Heart left ventricle (tissue), 16 donors: ENCODE measurements around the gene TAOK3. TPM values are rescaled to one million over a fixed set of nuclear protein-coding genes. Genes with fewer than 3 reads are reported as not detected.

Experiments used
- ATAC-seq, 4 donors: fragments of 200-7000 bp; cut with Tn5 transposase; one replicate each; pipeline ENCODE4 v1.9.1; 2020 to 2022; ENCODE audit warnings: moderate library complexity in 4 of 4, mild to moderate bottlenecking in 3 of 4, moderate number of reproducible peaks in 1 of 4
- DNase-seq, 5 donors: peaks; one replicate each; pipeline ENCODE4 v3.0.0-alpha.2; 2020
- H3K27ac ChIP-seq, 12 donors: fragments of 200-600 bp; sonication (generic) in 4 of 12; one replicate each; pipeline versions ENCODE4 v1.5.0 to v1.8.0; 2016 to 2022; ENCODE audit warnings: mild to moderate bottlenecking in 2 of 12
- H3K27me3 ChIP-seq, 9 donors: fragments of 200-600 bp; sonication (generic) in 2 of 9; one replicate each; pipeline versions ENCODE4 v1.5.1 to v1.8.0; 2016 to 2022; ENCODE audit warnings: mild to moderate bottlenecking in 3 of 9
- H3K36me3 ChIP-seq, 9 donors: fragments of 200-600 bp; sonication (generic) in 2 of 9; one replicate each; pipeline versions ENCODE4 v1.5.0 to v1.8.0; 2018 to 2022; ENCODE audit warnings: mild to moderate bottlenecking in 2 of 9
- H3K4me1 ChIP-seq, 12 donors: fragments of 200-600 bp; sonication (generic) in 4 of 12; one replicate each; pipeline versions ENCODE4 v1.5.0 to v1.8.0; 2016 to 2022; ENCODE audit warnings: mild to moderate bottlenecking in 3 of 12
- H3K4me3 ChIP-seq, 12 donors: fragments of 200-600 bp; sonication (generic) in 4 of 12; one replicate each; pipeline versions ENCODE4 v1.5.0 to v1.8.0; 2017 to 2022; ENCODE audit warnings: mild to moderate bottlenecking in 9 of 12, moderate library complexity in 4 of 12
- H3K9me3 ChIP-seq, 12 donors: fragments of 200-600 bp; sonication (generic) in 4 of 12; one replicate each; pipeline versions ENCODE4 v1.5.0 to v1.8.0; 2016 to 2022; ENCODE audit warnings: mild to moderate bottlenecking in 1 of 12
- POLR2A ChIP-seq, 2 donors: fragments of 450-650 bp; IDR thresholded peaks; one replicate each; pipeline ENCODE4 v1.6.1; 2017; ENCODE audit warnings: antibody characterized with exemption in 2 of 2, mild to moderate bottlenecking in 2 of 2, moderate library complexity in 2 of 2
- WGBS, 4 donors: extraction: QIAGEN DNeasy Blood & Tissue Kit in 2 of 4; methylation state at CpG; one replicate each; pipeline versions ENCODE4 v1.1.5 to v1.1.7; 2013 to 2018; 5-methylcytosine and 5-hydroxymethylcytosine counted together
- intact Hi-C, 10 donors: fragments of 100-400 bp; cut with DNase I; formaldehyde crosslinking; loops; one replicate each; pipeline versions ENCODE4 v1.11.1 to v1.14.2; 2022
- polyA plus RNA-seq, 2 donors: library from polyadenylated mRNA; stranded (reverse); fragments of 200-250 nt; gene quantifications; one replicate each; pipeline ENCODE4 v1.2.3, GENCODE V29; 2013
- total RNA-seq, 9 donors: library from RNA; depleted of rRNA in 2 of 9; stranded (reverse); fragments of >200 nt in 2 of 9; fragmentation: NEBNext Ultra II Directional in 3 of 9; extraction: Animal tissue kit (Norgen Biotek cat#: 25700) in 3 of 9; gene quantifications; one replicate each; pipeline versions ENCODE4 v1.1.0 to v1.2.4, GENCODE V29; 2016 to 2023
- TF ChIP-seq, protein P1 (sequence below), 12 donors: fragments of 200-600 bp; sonication (generic) in 4 of 12; IDR thresholded peaks; one replicate each; pipeline versions ENCODE4 v1.5.0 to v1.8.0; 2018 to 2022; ENCODE audit warnings: antibody characterized with exemption in 12 of 12, mild to moderate bottlenecking in 5 of 12
- donor health status: ischemic (EF 13 %, LVEDD 7.1; RV severe dilation, severe dysfunction).
- donor health status: healthy with polysubstance abuse.
- donor health status: DM: no; HTN: yes; CAD: no.
- donor health status: DM: no; HTN: no; CAD: no.
- donor health status: ischemic (EF 25% LVEDD 6.9; RV normal size, moderate dysfunction).
- donor health status: ischemic (EF 25% LVEDD 5.7; RV mildly dilated, moderate dysfunction).
- donor health status: healthy.
- donor health status: DM: yes; HTN: yes; CAD: no.
- donor health status: ischemic (EF 35%, LVEDD 5.7; RV mildly dilated, moderate dysfunction).
- donor health status: nonischemic (EF 11% LVEDD 7.7; RV severe dilation, severe dysfunction).
- donor health status: DM: yes; HTN: yes; CAD: no.
- donor health status: PGD.
- donor health status: ischemic (EF 29% LVEDD 5.4; RV normal size, mild dysfunction).
- donor health status: nonischemic (EF 23%, LVEDD 6.1; RV moderate dilation, normal function).

TAOK3 gene
- total and polyA plus RNA-seq, 11 donors = 11.8 to 26.6 (median 22.2) TPM

GRCh38 chr12:118271183-118271582 is 101.5 kb downstream of the TAOK3 start:
- H3K9me3 ChIP-seq = no peaks in the 10 kb centered on the region
- H3K27me3 ChIP-seq = no peaks in the 10 kb centered on the region
- DNase-seq (no peak), ATAC-seq (no peak)
- peaks cover 0 to 5% (median 2%) of the 10 kb centered on the region in 9 donors for H3K36me3 ChIP-seq
- WGBS, 4 donors = 91 to 92% (median 92%) methylated on average over 3 of the region's 3 CpGs
- peaks cover 0 to 6% (median 0%) of the 10 kb centered on the region in 12 donors for H3K4me1 ChIP-seq
- TF ChIP-seq, protein P1, sequence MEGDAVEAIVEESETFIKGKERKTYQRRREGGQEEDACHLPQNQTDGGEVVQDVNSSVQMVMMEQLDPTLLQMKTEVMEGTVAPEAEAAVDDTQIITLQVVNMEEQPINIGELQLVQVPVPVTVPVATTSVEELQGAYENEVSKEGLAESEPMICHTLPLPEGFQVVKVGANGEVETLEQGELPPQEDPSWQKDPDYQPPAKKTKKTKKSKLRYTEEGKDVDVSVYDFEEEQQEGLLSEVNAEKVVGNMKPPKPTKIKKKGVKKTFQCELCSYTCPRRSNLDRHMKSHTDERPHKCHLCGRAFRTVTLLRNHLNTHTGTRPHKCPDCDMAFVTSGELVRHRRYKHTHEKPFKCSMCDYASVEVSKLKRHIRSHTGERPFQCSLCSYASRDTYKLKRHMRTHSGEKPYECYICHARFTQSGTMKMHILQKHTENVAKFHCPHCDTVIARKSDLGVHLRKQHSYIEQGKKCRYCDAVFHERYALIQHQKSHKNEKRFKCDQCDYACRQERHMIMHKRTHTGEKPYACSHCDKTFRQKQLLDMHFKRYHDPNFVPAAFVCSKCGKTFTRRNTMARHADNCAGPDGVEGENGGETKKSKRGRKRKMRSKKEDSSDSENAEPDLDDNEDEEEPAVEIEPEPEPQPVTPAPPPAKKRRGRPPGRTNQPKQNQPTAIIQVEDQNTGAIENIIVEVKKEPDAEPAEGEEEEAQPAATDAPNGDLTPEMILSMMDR (IDR thresholded peaks at IDR 0.05) = no peak
- TF ChIP-seq POLR2A (IDR thresholded peaks at IDR 0.05) = no peak
- H3K27ac ChIP-seq = no peak overlapping the region
- intact Hi-C loops = no loop called here
- H3K4me3 ChIP-seq = no peak overlapping the region

DNA sequence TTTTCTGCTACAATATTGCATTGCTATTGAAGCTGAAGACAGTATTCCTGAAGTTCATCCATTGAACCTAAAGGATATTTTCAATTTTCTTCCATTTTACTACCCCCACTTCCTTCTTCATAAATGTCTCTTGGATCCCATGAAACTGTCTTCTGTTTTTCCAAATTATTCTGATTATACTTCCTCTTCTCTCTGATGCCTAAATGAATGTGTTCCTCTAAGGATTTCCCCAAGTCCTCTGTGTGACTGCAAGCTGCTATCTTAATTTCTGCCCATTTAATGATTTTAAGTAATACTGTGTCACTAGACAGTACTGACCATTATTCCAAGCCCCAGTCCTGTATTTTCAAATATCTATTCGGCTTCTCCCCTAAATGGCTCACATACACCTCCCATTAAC is 102.9 kb downstream of the TAOK3 start:
- Histone ChIP-seq H3K9me3 (no peaks in the 10 kb centered on the region), H3K27me3 (no peaks in the 10 kb centered on the region), H3K36me3 (peaks cover 0 to 18% (median 4%) of the 10 kb centered on the region in 9 donors), H3K4me3 (no peak overlapping the region), H3K27ac (no peak overlapping the region), H3K4me1 (peaks cover 0 to 6% (median 0%) of the 10 kb centered on the region in 12 donors)
- TF ChIP-seq POLR2A (IDR thresholded peaks at IDR 0.05) = no peak
- TF ChIP-seq, protein P1 (IDR thresholded peaks at IDR 0.05) = no peak
- ATAC-seq (no peak), DNase-seq (no peak)
- intact Hi-C loops = no loop called here
- 88 to 98% (median 89%) methylated on average over 1 of the region's 1 CpG for WGBS, 4 donors

- peaks cover 0 to 24% (median 8%) of the 10 kb centered on the region in 9 donors for H3K36me3 ChIP-seq
- TF ChIP-seq, protein P1 (IDR thresholded peaks at IDR 0.05) = no peak
- TF ChIP-seq POLR2A (IDR thresholded peaks at IDR 0.05) = no peak
- ATAC-seq = no peak
Observed at GRCh38 chr12:118259079-118259478, 113.6 kb downstream of the TAOK3 start.

DNA sequence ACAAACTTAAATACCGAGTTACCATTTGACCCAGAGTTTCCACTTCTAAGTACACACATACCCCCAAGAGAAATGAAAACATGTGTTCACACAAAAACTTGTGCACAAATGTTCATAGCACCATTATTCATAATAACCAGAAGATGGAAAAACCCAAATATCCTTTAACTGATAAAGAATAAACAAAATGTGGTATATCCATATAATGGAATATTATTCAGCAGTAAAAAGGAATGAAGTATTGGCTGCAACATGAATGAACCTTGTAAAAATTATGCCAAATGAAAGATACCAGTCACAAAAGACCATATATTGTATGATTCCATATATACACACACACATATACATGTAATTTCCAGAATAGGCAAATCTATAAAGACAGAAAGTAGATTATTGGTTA is 116.4 kb downstream of the TAOK3 start:
- WGBS, 4 donors = 89 to 98% (median 95%) methylated on average over 1 of the region's 1 CpG
- no peak overlapping the region for H3K27ac ChIP-seq
- no peaks in the 10 kb centered on the region for H3K27me3 ChIP-seq
- H3K9me3 ChIP-seq = peaks cover 0 to 10% (median 3%) of the 10 kb centered on the region in 12 donors
- DNase-seq (no peak), ATAC-seq (no peak)
- TF ChIP-seq POLR2A (IDR thresholded peaks at IDR 0.05) = no peak
- TF ChIP-seq, protein P1 (IDR thresholded peaks at IDR 0.05) = no peak
- intact Hi-C loops = no loop called here
- no peaks in the 10 kb centered on the region for H3K4me1 ChIP-seq
- no peak overlapping the region for H3K4me3 ChIP-seq
- H3K36me3 ChIP-seq = peaks cover 0 to 25% (median 15%) of the 10 kb centered on the region in 9 donors

More at GRCh38 chr12:118259079-118259478, 113.6 kb downstream of the TAOK3 start:
- WGBS, 4 donors = 84 to 93% (median 91%) methylated on average over 6 of the region's 6 CpGs
- intact Hi-C loops = no loop called here
- Histone ChIP-seq H3K27ac (no peak overlapping the region), H3K4me3 (no peak overlapping the region), H3K9me3 (peaks cover 0 to 10% (median 3%) of the 10 kb centered on the region in 12 donors), H3K4me1 (no peaks in the 10 kb centered on the region), H3K27me3 (no peaks in the 10 kb centered on the region)
- no peak for DNase-seq
